Muscle layer of duodenum (tissue), 2 donors: ENCODE results near the gene SGCA.

ENCODE experiments used
- H3K27ac ChIP-seq: one replicate; pipeline ENCODE4 v1.7.0; 2013; ENCODE audit warnings: mild to moderate bottlenecking, low read length
- H3K27me3 ChIP-seq: one replicate; pipeline ENCODE4 v1.7.0; 2013; ENCODE audit warnings: low read depth, mild to moderate bottlenecking, control low read depth, low read length
- H3K36me3 ChIP-seq, 2 donors: one replicate each; pipeline ENCODE4 v1.7.0; 2013; ENCODE audit warnings: low read length in 2 of 2, control low read depth in 1 of 2, mild to moderate bottlenecking in 1 of 2; ENCODE audit not compliant: insufficient read depth in 2 of 2, control insufficient read depth in 1 of 2
- H3K4me1 ChIP-seq, 2 donors: one replicate each; pipeline ENCODE4 v1.7.0; 2013; ENCODE audit warnings: low read length in 2 of 2, mild to moderate bottlenecking in 2 of 2, control low read depth in 1 of 2, moderate library complexity in 1 of 2; ENCODE audit not compliant: insufficient read depth in 2 of 2, control insufficient read depth in 1 of 2
- H3K4me3 ChIP-seq, 2 donors: one replicate each; pipeline ENCODE4 v1.7.0; 2013; ENCODE audit warnings: low read length in 2 of 2, low read depth in 1 of 2, mild to moderate bottlenecking in 1 of 2
- H3K9me3 ChIP-seq, 2 donors: one replicate each; pipeline ENCODE4 v1.7.0; 2013; ENCODE audit warnings: low read length in 2 of 2, control low read depth in 1 of 2, mild to moderate bottlenecking in 1 of 2; ENCODE audit not compliant: control insufficient read depth in 1 of 2
- donor health status: healthy.

SGCA gene

GRCh38 chr17:50152736-50153135 lies 13.1 kb upstream of the SGCA start:
- no peaks in the 10 kb centered on the region for H3K36me3 ChIP-seq
- H3K27me3 ChIP-seq = no peaks in the 10 kb centered on the region
- H3K4me3 ChIP-seq = peak overlapping the region; percentile 82 to 88
- peak overlapping the region; percentile 87 for H3K27ac ChIP-seq
- H3K9me3 ChIP-seq = no peaks in the 10 kb centered on the region
- peaks cover 29 to 52% of the 10 kb centered on the region in 2 donors for H3K4me1 ChIP-seq

- Histone ChIP-seq H3K27me3 (no peaks in the 10 kb centered on the region), H3K36me3 (no peaks in the 10 kb centered on the region), H3K4me3 (no peak overlapping the region), H3K4me1 (peaks cover 29 to 44% of the 10 kb centered on the region in 2 donors), H3K9me3 (no peaks in the 10 kb centered on the region), H3K27ac (no peak overlapping the region)
Observed at GRCh38 chr17:50153650-50154575, 11.9 kb upstream of the SGCA start.

- Histone ChIP-seq H3K36me3 (no peaks in the 10 kb centered on the region), H3K4me1 (peaks cover 29 to 40% of the 10 kb centered on the region in 2 donors), H3K9me3 (no peaks in the 10 kb centered on the region), H3K4me3 (no peak overlapping the region), H3K27me3 (no peaks in the 10 kb centered on the region), H3K27ac (no peak overlapping the region)
Observed at GRCh38 chr17:50154604-50155003, 11.2 kb upstream of the SGCA start.

GRCh38 chr17:50155115-50155819 lies 10.5 kb upstream of the SGCA start:
- peak overlapping the region; percentile 69 for H3K27ac ChIP-seq
- H3K27me3 ChIP-seq = no peaks in the 10 kb centered on the region
- no peaks in the 10 kb centered on the region for H3K9me3 ChIP-seq
- H3K4me3 ChIP-seq = no peak overlapping the region
- H3K36me3 ChIP-seq = no peaks in the 10 kb centered on the region
- peaks cover 29 to 40% of the 10 kb centered on the region in 2 donors for H3K4me1 ChIP-seq

GRCh38 chr17:50157891-50158290 lies 7.9 kb upstream of the SGCA start:
- Histone ChIP-seq H3K4me1 (peaks cover 23 to 38% of the 10 kb centered on the region in 2 donors), H3K4me3 (no peak overlapping the region), H3K27me3 (no peaks in the 10 kb centered on the region), H3K27ac (no peak overlapping the region), H3K9me3 (no peaks in the 10 kb centered on the region), H3K36me3 (no peaks in the 10 kb centered on the region)

GRCh38 chr17:50161023-50161910 lies 4.5 kb upstream of the SGCA start:
- no peaks in the 10 kb centered on the region for H3K27me3 ChIP-seq
- peak overlapping the region; percentile 71 to 90 for H3K4me3 ChIP-seq
- no peaks in the 10 kb centered on the region for H3K9me3 ChIP-seq
- peaks cover 7 to 28% of the 10 kb centered on the region in 2 donors for H3K4me1 ChIP-seq
- H3K36me3 ChIP-seq = no peaks in the 10 kb centered on the region
- peak overlapping the region; percentile 80 for H3K27ac ChIP-seq

- no peaks in the 10 kb centered on the region for H3K36me3 ChIP-seq
- no peaks in the 10 kb centered on the region for H3K27me3 ChIP-seq
- H3K9me3 ChIP-seq = no peaks in the 10 kb centered on the region
- peak overlapping the region; percentile 71 to 90 for H3K4me3 ChIP-seq
- H3K4me1 ChIP-seq = peaks cover 7 to 29% of the 10 kb centered on the region in 2 donors
- no peak overlapping the region for H3K27ac ChIP-seq
Observed at GRCh38 chr17:50161911-50162288, 3.9 kb upstream of the SGCA start.

GRCh38 chr17:50162466-50163254 lies 3.1 kb upstream of the SGCA start:
- no peak overlapping the region for H3K27ac ChIP-seq
- no peaks in the 10 kb centered on the region for H3K36me3 ChIP-seq
- H3K27me3 ChIP-seq = no peaks in the 10 kb centered on the region

GRCh38 chr17:50163843-50164696 lies 1.7 kb upstream of the SGCA start:
- Histone ChIP-seq H3K36me3 (no peaks in the 10 kb centered on the region), H3K27me3 (no peaks in the 10 kb centered on the region), H3K4me1 (peaks cover 7 to 49% of the 10 kb centered on the region in 2 donors), H3K4me3 (no peak overlapping the region), H3K9me3 (no peaks in the 10 kb centered on the region), H3K27ac (no peak overlapping the region)

More at GRCh38 chr17:50162466-50163254, 3.1 kb upstream of the SGCA start:
- H3K4me1 ChIP-seq = peaks cover 7 to 35% of the 10 kb centered on the region in 2 donors
- H3K4me3 ChIP-seq = no peak overlapping the region
- no peaks in the 10 kb centered on the region for H3K9me3 ChIP-seq

- Histone ChIP-seq H3K9me3 (no peaks in the 10 kb centered on the region), H3K4me1 (peaks cover 7 to 53% of the 10 kb centered on the region in 2 donors), H3K36me3 (no peaks in the 10 kb centered on the region), H3K27me3 (no peaks in the 10 kb centered on the region), H3K4me3 (no peak overlapping the region), H3K27ac (no peak overlapping the region)
Observed at GRCh38 chr17:50164697-50164988, 1.2 kb upstream of the SGCA start.
